Hepatocyte (in vitro differentiated cells): ENCODE measurements around the gene MBOAT2. TPM values are rescaled to one million over a fixed set of nuclear protein-coding genes. Genes with fewer than 3 reads are reported as not detected.

Source experiments
- DNase-seq: peaks from one replicate; pipeline ENCODE4 v3.0.0-alpha.2; 2016; ENCODE audit warnings: low spot score
- H2AFZ ChIP-seq: fragments of 200-600 bp; sonication (generic); 2 replicates; pipeline ENCODE4 v1.6.0; 2016; ENCODE audit warnings: antibody characterized with exemption, mild to moderate bottlenecking
- H3K27ac ChIP-seq: fragments of 200-600 bp; sonication (generic); 2 replicates; pipeline ENCODE4 v1.5.1; 2016; ENCODE audit warnings: mild to moderate bottlenecking
- H3K27me3 ChIP-seq: fragments of 200-600 bp; sonication (generic); 2 replicates; pipeline ENCODE4 v1.6.1; 2016
- H3K36me3 ChIP-seq: fragments of 200-600 bp; sonication (generic); replicated peaks from 2 replicates; pipeline ENCODE4 v1.5.1; 2016; ENCODE audit warnings: low read depth; ENCODE audit not compliant: insufficient read depth
- H3K4me1 ChIP-seq: fragments of 200-600 bp; sonication (generic); 2 replicates; pipeline ENCODE4 v1.5.1; 2016; ENCODE audit warnings: mild to moderate bottlenecking, moderate library complexity; ENCODE audit not compliant: insufficient read depth
- H3K4me2 ChIP-seq: fragments of 200-600 bp; sonication (generic); 2 replicates; pipeline ENCODE4 v1.6.0; 2016
- H3K4me3 ChIP-seq: fragments of 200-600 bp; sonication (generic); 2 replicates; pipeline ENCODE4 v1.5.1; 2016; ENCODE audit warnings: mild to moderate bottlenecking
- H3K79me2 ChIP-seq: fragments of 200-600 bp; sonication (generic); 2 replicates; pipeline ENCODE4 v1.6.0; 2017; ENCODE audit warnings: mild to moderate bottlenecking
- H3K9me2 ChIP-seq: fragments of 200-600 bp; sonication (generic); replicated peaks from 2 replicates; pipeline ENCODE4 v1.6.0; 2017; ENCODE audit warnings: mild to moderate bottlenecking; ENCODE audit not compliant: insufficient read depth
- H3K9me3 ChIP-seq: fragments of 200-600 bp; sonication (generic); 2 replicates; pipeline ENCODE4 v1.5.1; 2016; ENCODE audit warnings: low read depth, mild to moderate bottlenecking
- H4K20me1 ChIP-seq: fragments of 200-600 bp; sonication (generic); 2 replicates; pipeline ENCODE4 v1.6.0; 2016; ENCODE audit warnings: mild to moderate bottlenecking; ENCODE audit not compliant: insufficient read depth, poor library complexity, severe bottlenecking
- EZH2 ChIP-seq: fragments of 200-600 bp; sonication (generic); IDR thresholded peaks from 2 replicates; pipeline ENCODE4 v1.6.1; 2016; ENCODE audit warnings: antibody characterized with exemption, mild to moderate bottlenecking, borderline replicate concordance
- EZH2phosphoT487 ChIP-seq: fragments of 200-600 bp; sonication (generic); IDR thresholded peaks from one replicate; pipeline ENCODE4 v1.6.1; 2018; ENCODE audit warnings: antibody characterized with exemption, mild to moderate bottlenecking, low read depth, moderate library complexity; ENCODE audit not compliant: unreplicated experiment, severe bottlenecking
- WGBS: methylation state at CpG from one replicate; pipeline ENCODE4 v1.1.6; 2016; ENCODE audit warnings: low lambda C conversion rate; ENCODE audit errors: missing lambda C conversion rate; 5-methylcytosine and 5-hydroxymethylcytosine counted together
- polyA plus RNA-seq: library from polyadenylated mRNA; unstranded; fragments of >200 nt; fragmentation: Nextera tagmentation; extraction: Ambion mirVana; gene quantifications from 2 replicates; pipeline ENCODE4 v1.2.1, GENCODE V29; 2016
- total RNA-seq: library from RNA; depleted of rRNA; stranded (reverse); fragments of >200 nt; gene quantifications from 2 replicates; pipeline ENCODE4 v1.2.3, GENCODE V29; 2014
- TF ChIP-seq, protein P1 (sequence below): fragments of 200-600 bp; sonication (generic); IDR thresholded peaks from 2 replicates; pipeline ENCODE4 v1.5.1; 2016; ENCODE audit warnings: antibody characterized with exemption, mild to moderate bottlenecking; ENCODE audit not compliant: poor library complexity

Gene MBOAT2
- total and polyA plus RNA-seq, 2 experiments from 2014 or later = 22.8 to 35.2 TPM

DNA sequence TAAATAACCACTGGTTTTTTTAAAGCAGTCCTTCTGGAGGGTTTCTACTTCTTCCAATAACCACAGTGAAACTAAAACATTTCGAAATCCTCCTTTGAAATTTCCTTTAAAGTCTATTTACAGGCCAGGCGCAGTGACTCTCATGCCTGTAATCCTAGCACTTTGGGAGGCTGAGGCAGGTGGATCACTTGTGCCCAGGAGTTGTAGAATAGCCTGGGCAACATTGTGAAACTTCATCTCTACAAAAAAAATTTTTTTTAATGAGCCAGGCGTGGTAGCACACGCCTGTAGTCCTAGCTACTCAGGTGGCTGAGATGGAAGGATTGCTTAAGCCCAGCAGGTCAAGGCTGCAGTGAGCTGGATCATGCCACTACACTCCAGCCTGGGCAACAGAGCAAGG is 181.3 kb downstream of the MBOAT2 start:
- H3K4me1 ChIP-seq = peaks cover 12% of the 10 kb centered on the region
- H2AFZ ChIP-seq = no peak overlapping the region
- peaks cover 4% of the 10 kb centered on the region for H3K79me2 ChIP-seq
- H3K4me3 ChIP-seq = no peak overlapping the region
- H3K9me3 ChIP-seq = no peaks in the 10 kb centered on the region
- H3K27ac ChIP-seq = peak overlapping the region; percentile 58
- DNase-seq = no peak
- 86% methylated on average over 4 of the region's 4 CpGs for WGBS
- H3K9me2 ChIP-seq = no peaks in the 10 kb centered on the region
- no peaks in the 10 kb centered on the region for H3K36me3 ChIP-seq
- H3K4me2 ChIP-seq = peak overlapping the region; percentile 45
- no peaks in the 10 kb centered on the region for H4K20me1 ChIP-seq
- no peak for TF ChIP-seq EZH2phosphoT487
- TF ChIP-seq, protein P1, sequence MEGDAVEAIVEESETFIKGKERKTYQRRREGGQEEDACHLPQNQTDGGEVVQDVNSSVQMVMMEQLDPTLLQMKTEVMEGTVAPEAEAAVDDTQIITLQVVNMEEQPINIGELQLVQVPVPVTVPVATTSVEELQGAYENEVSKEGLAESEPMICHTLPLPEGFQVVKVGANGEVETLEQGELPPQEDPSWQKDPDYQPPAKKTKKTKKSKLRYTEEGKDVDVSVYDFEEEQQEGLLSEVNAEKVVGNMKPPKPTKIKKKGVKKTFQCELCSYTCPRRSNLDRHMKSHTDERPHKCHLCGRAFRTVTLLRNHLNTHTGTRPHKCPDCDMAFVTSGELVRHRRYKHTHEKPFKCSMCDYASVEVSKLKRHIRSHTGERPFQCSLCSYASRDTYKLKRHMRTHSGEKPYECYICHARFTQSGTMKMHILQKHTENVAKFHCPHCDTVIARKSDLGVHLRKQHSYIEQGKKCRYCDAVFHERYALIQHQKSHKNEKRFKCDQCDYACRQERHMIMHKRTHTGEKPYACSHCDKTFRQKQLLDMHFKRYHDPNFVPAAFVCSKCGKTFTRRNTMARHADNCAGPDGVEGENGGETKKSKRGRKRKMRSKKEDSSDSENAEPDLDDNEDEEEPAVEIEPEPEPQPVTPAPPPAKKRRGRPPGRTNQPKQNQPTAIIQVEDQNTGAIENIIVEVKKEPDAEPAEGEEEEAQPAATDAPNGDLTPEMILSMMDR = no peak
- TF ChIP-seq EZH2 = no peak
- no peaks in the 10 kb centered on the region for H3K27me3 ChIP-seq

DNA sequence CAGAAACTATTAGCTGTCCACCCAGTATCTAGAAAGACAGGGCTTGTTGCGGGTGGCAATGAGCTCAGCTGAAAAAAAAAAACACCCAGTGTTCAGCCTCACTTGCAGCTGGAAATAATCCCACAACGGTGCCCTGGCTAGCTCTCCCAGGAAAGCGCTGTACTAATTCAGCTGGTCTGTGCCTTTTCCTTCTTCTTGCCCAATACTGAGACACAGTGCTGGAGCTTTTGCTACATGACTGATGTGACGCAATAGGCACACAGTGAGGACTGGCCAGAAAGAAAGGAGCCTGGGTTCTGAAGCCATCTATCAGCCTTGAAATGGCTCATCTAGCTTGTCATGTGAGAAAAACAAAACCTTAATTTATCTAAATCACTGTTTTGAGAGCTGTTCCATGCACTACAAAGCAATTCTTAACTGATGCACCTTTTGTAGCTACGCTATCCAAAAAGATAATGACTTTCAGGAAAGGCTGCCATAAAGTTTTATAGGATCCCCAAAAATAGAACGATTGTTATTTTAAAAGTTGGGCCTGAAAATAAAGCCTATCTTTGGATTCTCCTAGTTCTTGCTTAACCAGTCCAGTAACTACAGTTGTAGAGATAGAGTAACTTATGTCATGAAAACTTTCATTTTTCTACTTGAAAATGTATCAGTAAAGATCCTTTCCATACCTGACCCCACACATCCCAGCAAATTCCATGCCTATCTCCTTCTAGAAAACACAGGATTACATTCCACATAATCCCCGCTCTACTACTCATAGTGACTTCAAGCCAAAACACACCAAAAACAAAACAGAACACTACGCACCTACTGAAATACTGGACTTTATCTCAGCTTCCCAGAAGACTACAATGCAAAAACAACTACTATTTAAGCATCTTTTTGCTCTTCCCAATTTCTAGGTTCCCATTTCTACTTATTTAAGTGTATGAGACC is 181.9 kb downstream of the MBOAT2 start:
- Histone ChIP-seq H3K4me2 (peak overlapping the region; percentile 45), H3K9me2 (no peaks in the 10 kb centered on the region), H3K79me2 (peaks cover 3% of the 10 kb centered on the region), H4K20me1 (no peaks in the 10 kb centered on the region), H3K9me3 (no peaks in the 10 kb centered on the region), H3K27ac (peak overlapping the region; percentile 58), H3K4me1 (peaks cover 12% of the 10 kb centered on the region), H3K36me3 (no peaks in the 10 kb centered on the region), H3K27me3 (no peaks in the 10 kb centered on the region), H2AFZ (no peak overlapping the region), H3K4me3 (no peak overlapping the region)
- TF ChIP-seq, protein P1 = no peak
- no peak for TF ChIP-seq EZH2phosphoT487
- TF ChIP-seq EZH2 = no peak
- DNase-seq = peak; percentile 54
- 69% methylated on average over 8 of the region's 8 CpGs for WGBS

DNA sequence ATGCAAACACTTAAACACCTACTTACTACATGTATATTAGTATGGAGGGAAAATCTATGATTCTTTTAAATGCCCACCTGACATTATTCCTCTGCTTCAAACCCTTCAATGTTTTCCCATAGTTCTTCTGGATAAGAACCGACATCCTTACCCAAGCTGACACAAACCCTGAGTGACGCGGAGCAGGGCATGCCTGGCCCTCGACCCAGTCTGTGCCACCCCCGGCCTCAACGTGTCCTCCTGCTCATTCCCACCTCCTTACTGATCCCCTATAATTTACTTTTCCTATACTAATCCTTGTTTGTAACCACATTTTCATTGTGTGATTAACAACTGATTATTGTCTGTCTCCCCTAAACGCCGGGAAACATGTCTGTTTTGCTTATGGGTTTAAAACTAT is 183.5 kb downstream of the MBOAT2 start:
- H3K4me2 ChIP-seq = no peak overlapping the region
- TF ChIP-seq EZH2phosphoT487 = no peak
- TF ChIP-seq, protein P1 = no peak
- TF ChIP-seq EZH2 = no peak
- H3K27ac ChIP-seq = no peak overlapping the region
- H3K9me2 ChIP-seq = no peaks in the 10 kb centered on the region
- H3K36me3 ChIP-seq = no peaks in the 10 kb centered on the region
- WGBS = 90% methylated on average over 8 of the region's 8 CpGs
- no peak overlapping the region for H3K4me3 ChIP-seq
- no peaks in the 10 kb centered on the region for H3K27me3 ChIP-seq
- H3K4me1 ChIP-seq = peaks cover 12% of the 10 kb centered on the region
- H3K9me3 ChIP-seq = no peaks in the 10 kb centered on the region
- H4K20me1 ChIP-seq = no peaks in the 10 kb centered on the region
- H3K79me2 ChIP-seq = peaks cover 3% of the 10 kb centered on the region
- no peak for DNase-seq
- no peak overlapping the region for H2AFZ ChIP-seq
